HG03558 (cell line): ENCODE results near the gene CSTB.
"Not testable (repeated sequence)": the region's sequence is repeated elsewhere in the genome, so short reads cannot be mapped to it uniquely, and the experiment has no call there.

ENCODE experiments used
- ATAC-seq: cut with Tn5 transposase; IDR thresholded peaks from one replicate; pipeline ENCODE4 v1.9.1; 2021; ENCODE audit warnings: moderate number of reproducible peaks; ENCODE audit not compliant: unreplicated experiment; ENCODE audit errors: extremely low read depth

Gene CSTB

GRCh38 chr21:43775795-43776430 is at the start of gene CSTB:
Gene CSTB (minus strand): TSS chr21:43776308. CDS start chr21:43776269, 39 bp downstream.
- ATAC-seq = no peak

DNA sequence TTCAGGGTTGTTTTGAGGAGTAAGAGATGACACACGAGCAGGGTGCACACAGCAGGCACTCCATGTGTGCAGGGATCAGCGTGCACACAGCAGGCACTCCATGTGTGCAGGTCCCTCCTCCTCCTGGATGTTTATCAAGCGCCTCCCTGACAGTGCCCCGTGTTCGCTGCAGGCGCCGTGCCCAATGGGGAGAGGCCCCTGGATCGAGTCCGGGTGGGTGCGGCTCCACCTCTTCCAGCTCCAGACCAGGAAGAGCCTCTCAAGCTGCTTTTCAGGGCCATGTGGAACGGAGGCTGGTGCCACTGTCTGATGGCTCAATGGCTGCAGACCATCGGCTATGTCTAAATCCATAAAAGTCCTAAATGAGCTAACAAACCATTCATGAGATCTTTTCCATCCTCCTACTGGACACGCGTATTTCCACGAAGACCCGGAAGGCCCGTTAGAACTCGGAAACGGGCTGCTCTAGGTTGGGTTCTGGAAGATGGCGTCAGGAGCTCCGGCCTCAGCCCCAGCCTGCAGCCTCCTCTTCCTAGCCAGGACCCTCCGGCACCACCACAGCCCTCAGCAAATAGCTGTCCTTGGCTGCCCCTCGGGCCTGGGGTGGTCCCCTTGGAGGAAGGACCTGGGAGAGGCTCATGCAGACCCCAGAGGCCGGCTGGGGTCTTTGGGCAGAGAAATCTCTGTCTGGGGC is 49.3 kb upstream of the CSTB start:
- no peak for ATAC-seq

DNA sequence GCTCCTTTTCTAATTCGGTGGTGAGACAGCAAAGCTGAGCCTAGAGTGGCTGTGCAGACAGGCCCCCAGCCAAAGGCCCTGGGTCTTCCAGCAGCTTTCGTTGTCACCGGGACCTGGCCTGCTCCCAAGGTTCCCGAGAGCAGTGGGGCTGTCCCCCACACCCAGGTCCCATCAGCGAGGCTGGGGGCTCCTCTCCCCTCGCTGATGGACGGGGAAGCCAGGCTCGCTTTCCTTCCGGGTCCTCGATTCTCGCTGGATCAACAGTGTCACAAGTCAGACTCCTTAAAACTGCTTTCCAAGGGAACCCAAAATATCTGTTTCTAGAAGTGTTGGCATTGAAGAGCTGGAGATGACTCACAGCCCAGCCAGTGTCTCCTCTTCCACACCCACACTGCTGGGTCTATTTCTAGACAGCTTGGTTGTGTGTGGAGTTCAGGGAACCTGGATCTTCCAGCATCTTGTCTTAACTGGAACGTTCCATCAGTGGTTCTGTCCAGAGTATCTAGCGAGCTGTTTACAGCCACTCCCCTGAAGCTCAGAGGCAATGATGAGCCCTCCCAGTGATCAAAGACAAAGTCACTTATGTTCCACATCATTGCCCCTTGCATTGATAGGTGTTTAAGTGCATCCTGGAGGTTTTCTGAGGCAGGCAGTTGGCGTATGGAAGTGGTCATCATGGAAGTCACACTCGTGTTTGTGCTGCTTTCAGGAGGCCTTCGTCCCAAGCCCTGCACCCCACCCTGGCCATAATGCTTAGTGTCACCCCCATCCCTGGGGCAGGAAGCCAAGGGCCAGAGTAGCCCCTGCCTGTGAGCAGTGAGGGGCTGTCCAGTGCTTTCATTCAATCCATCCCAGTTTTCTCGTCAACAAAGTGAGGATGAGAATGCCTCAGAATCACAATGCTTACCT is 48.5 kb upstream of the CSTB start:
- no peak for ATAC-seq

- ATAC-seq = not testable (repeated sequence)
These were observed 46.6 kb upstream of the CSTB start for GRCh38 chr21:43822741-43823140.

DNA sequence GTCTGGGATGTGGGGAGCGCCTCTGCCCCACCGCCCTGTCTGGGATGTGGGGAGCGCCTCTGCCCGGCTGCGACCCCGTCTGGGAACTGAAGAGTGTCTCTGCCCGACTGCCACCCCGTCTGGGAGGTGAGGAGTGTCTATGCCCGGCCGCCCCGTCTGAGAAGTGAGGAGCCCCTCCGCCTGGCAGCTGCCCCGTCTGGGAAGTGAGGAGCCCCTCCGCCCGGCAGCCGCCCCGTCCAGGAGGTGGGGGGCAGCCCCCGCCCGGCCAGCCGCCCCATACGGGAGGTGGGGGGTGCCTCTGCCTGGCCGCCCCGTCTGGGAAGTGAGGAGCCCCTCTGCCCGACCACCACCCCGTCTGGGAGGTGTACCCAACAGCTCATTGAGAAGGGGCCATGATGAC is 46.1 kb upstream of the CSTB start:
- not testable (repeated sequence) for ATAC-seq

DNA sequence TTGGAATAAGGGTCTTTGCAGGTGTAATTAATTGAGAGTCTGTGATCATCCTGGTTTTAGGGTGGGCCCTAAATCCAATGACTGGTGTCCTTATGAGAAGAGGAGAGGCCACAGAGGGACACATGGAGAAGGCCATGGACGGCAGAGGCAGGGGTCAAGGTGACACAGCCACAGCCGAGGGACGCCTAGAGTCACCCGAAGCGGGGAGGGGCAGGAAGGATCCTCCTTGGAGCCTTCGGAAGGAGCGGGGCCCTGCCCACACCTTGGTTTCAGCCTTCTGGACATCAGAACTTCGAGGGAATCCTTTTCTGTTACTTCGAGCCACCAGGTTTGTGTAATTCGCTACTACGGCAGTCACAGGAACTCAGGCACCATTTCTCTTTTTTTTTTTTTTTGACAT is 44.4 kb upstream of the CSTB start:
- ATAC-seq = no peak

GRCh38 chr21:43819511-43820405 is 43.6 kb upstream of the CSTB start:
- no peak for ATAC-seq

- no peak for ATAC-seq
These were observed 42.6 kb upstream of the CSTB start for GRCh38 chr21:43818685-43819084.

GRCh38 chr21:43817157-43818086 is 41.3 kb upstream of the CSTB start:
- ATAC-seq = no peak

- ATAC-seq = no peak
These were observed 40.5 kb upstream of the CSTB start for GRCh38 chr21:43816611-43817071.

GRCh38 chr21:43815991-43816390 is 39.9 kb upstream of the CSTB start:
- no peak for ATAC-seq

- no peak for ATAC-seq
These were observed 39.1 kb upstream of the CSTB start for GRCh38 chr21:43815107-43815613.

DNA sequence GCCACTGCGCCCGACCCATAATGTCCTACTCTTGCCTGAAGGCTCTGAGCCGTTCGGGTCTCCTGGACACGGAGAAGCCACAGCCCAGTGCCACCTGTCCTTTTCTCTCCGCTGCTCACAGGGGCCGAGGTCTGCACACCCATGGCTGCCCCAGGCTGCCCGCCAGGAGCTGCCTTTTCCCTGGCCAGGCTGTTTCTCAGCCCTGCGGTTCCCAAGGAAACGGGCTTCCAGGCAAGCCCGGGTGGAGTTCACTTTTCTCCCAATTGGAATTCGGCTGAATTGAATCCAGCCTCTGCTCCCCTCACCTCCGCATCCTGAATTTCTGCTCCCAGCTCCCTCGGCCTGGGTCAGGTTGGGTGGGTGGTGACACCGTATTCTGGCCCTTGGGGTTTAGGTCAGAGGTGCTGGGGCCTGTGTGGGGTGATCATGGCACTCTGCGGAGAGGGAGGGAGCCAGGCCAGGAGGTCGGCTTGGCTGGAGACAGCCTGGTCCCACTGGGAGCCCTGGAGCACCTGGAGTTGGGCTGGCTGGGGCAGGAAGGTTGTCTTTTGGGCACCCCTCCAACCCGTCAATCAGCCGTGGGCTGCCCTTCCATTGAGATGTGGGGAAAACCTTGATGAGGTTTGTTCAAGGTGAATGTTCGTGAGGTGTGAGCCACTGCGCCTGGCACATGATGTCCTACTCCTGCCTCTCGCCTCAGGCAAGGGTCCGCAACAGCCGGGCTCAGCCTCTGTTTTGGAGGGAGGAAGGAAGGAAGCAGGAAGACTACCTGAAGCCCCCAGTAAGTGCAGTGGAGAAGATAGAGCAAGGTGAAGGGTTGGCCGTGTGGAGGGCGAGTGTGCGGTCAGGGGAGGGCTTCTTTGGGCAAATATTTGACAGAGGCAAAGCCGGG is 38.4 kb upstream of the CSTB start:
- ATAC-seq = no peak

- ATAC-seq = no peak
These were observed 37.5 kb upstream of the CSTB start for GRCh38 chr21:43813656-43813980.

- no peak for ATAC-seq
These were observed 37.0 kb upstream of the CSTB start for GRCh38 chr21:43812957-43813655.

DNA sequence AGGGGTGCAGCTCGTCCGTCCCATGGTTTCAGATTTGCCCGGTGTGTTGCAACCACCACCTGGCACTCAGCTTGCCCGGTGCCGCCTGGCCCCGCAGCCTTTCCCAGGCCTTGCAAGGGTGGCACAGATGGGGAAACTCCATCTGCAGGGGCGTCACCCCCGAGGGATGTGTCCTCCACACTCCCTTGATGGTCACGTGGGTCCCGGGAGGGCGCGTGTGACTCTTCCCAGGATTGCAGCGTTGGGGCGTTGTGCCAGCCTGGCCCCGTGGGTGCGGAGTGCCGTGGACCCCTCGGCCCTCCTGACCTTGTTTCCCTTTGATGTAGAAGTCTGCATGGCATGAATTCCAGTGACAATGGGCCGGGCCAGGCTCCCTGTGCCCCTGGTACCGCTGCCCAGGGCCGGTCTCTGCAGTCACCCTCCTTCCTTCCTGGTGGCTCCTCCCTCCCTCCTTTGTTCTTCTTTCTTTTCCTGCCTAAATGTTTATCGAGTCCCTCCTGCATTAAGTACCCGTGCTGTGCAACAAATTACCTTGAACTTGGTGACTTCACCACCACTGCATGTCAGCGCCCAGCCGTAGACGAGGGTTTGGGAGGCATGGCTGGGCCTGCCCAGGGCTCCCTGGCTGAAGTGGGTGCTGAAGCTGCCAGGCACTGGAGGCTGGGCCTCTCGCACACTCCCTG is 36.2 kb upstream of the CSTB start:
- ATAC-seq = no peak
